Heart left ventricle (tissue), 16 donors: ENCODE data around the gene GRM1. TPM values are rescaled to one million over a fixed set of nuclear protein-coding genes. Genes with fewer than 3 reads are reported as not detected.

Source experiments
- ATAC-seq, 4 donors: fragments of 200-7000 bp; cut with Tn5 transposase; one replicate each; pipeline ENCODE4 v1.9.1; 2020 to 2022; ENCODE audit warnings: moderate library complexity in 4 of 4, mild to moderate bottlenecking in 3 of 4, moderate number of reproducible peaks in 1 of 4
- DNase-seq, 5 donors: peaks; one replicate each; pipeline ENCODE4 v3.0.0-alpha.2; 2020
- H3K27ac ChIP-seq, 12 donors: fragments of 200-600 bp; sonication (generic) in 4 of 12; one replicate each; pipeline versions ENCODE4 v1.5.0 to v1.8.0; 2016 to 2022; ENCODE audit warnings: mild to moderate bottlenecking in 2 of 12
- H3K27me3 ChIP-seq, 9 donors: fragments of 200-600 bp; sonication (generic) in 2 of 9; one replicate each; pipeline versions ENCODE4 v1.5.1 to v1.8.0; 2016 to 2022; ENCODE audit warnings: mild to moderate bottlenecking in 3 of 9
- H3K36me3 ChIP-seq, 9 donors: fragments of 200-600 bp; sonication (generic) in 2 of 9; one replicate each; pipeline versions ENCODE4 v1.5.0 to v1.8.0; 2018 to 2022; ENCODE audit warnings: mild to moderate bottlenecking in 2 of 9
- H3K4me1 ChIP-seq, 12 donors: fragments of 200-600 bp; sonication (generic) in 4 of 12; one replicate each; pipeline versions ENCODE4 v1.5.0 to v1.8.0; 2016 to 2022; ENCODE audit warnings: mild to moderate bottlenecking in 3 of 12
- H3K4me3 ChIP-seq, 12 donors: fragments of 200-600 bp; sonication (generic) in 4 of 12; one replicate each; pipeline versions ENCODE4 v1.5.0 to v1.8.0; 2017 to 2022; ENCODE audit warnings: mild to moderate bottlenecking in 9 of 12, moderate library complexity in 4 of 12
- H3K9me3 ChIP-seq, 12 donors: fragments of 200-600 bp; sonication (generic) in 4 of 12; one replicate each; pipeline versions ENCODE4 v1.5.0 to v1.8.0; 2016 to 2022; ENCODE audit warnings: mild to moderate bottlenecking in 1 of 12
- POLR2A ChIP-seq, 2 donors: fragments of 450-650 bp; IDR thresholded peaks; one replicate each; pipeline ENCODE4 v1.6.1; 2017; ENCODE audit warnings: antibody characterized with exemption in 2 of 2, mild to moderate bottlenecking in 2 of 2, moderate library complexity in 2 of 2
- WGBS, 4 donors: extraction: QIAGEN DNeasy Blood & Tissue Kit in 2 of 4; methylation state at CpG; one replicate each; pipeline versions ENCODE4 v1.1.5 to v1.1.7; 2013 to 2018; 5-methylcytosine and 5-hydroxymethylcytosine counted together
- intact Hi-C, 10 donors: fragments of 100-400 bp; cut with DNase I; formaldehyde crosslinking; loops; one replicate each; pipeline versions ENCODE4 v1.11.1 to v1.14.2; 2022
- polyA plus RNA-seq, 2 donors: library from polyadenylated mRNA; stranded (reverse); fragments of 200-250 nt; gene quantifications; one replicate each; pipeline ENCODE4 v1.2.3, GENCODE V29; 2013
- total RNA-seq, 9 donors: library from RNA; depleted of rRNA in 2 of 9; stranded (reverse); fragments of >200 nt in 2 of 9; fragmentation: NEBNext Ultra II Directional in 3 of 9; extraction: Animal tissue kit (Norgen Biotek cat#: 25700) in 3 of 9; gene quantifications; one replicate each; pipeline versions ENCODE4 v1.1.0 to v1.2.4, GENCODE V29; 2016 to 2023
- TF ChIP-seq, protein P1 (sequence below), 12 donors: fragments of 200-600 bp; sonication (generic) in 4 of 12; IDR thresholded peaks; one replicate each; pipeline versions ENCODE4 v1.5.0 to v1.8.0; 2018 to 2022; ENCODE audit warnings: antibody characterized with exemption in 12 of 12, mild to moderate bottlenecking in 5 of 12
- donor health status: ischemic (EF 13 %, LVEDD 7.1; RV severe dilation, severe dysfunction).
- donor health status: healthy with polysubstance abuse.
- donor health status: DM: no; HTN: yes; CAD: no.
- donor health status: DM: no; HTN: no; CAD: no.
- donor health status: ischemic (EF 25% LVEDD 6.9; RV normal size, moderate dysfunction).
- donor health status: ischemic (EF 25% LVEDD 5.7; RV mildly dilated, moderate dysfunction).
- donor health status: healthy.
- donor health status: DM: yes; HTN: yes; CAD: no.
- donor health status: ischemic (EF 35%, LVEDD 5.7; RV mildly dilated, moderate dysfunction).
- donor health status: nonischemic (EF 11% LVEDD 7.7; RV severe dilation, severe dysfunction).
- donor health status: DM: yes; HTN: yes; CAD: no.
- donor health status: PGD.
- donor health status: ischemic (EF 29% LVEDD 5.4; RV normal size, mild dysfunction).
- donor health status: nonischemic (EF 23%, LVEDD 6.1; RV moderate dilation, normal function).

The GRM1 gene
- total and polyA plus RNA-seq, 11 donors: 0.62 to 6.9 (median 4.7) TPM

DNA sequence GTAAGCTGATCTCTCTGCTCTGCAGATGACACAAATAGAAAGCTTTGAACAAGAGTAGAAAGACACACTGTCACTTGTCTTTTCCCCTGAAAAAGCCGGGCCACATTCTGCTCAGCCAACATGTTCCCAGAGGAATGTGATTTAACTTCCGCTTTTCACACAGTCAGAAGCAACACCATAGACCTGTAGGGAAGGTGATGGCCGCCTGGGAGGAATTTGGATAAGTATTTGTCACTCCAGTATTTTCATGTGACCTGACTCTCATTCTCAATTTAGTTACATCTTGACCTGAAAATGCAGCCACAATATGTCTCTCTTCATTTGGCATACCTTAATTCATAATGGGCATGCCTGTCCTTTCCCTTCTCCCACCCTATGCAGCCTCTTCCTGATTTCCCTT is 2.0 kb upstream of the GRM1 start:
- TF ChIP-seq, protein P1, sequence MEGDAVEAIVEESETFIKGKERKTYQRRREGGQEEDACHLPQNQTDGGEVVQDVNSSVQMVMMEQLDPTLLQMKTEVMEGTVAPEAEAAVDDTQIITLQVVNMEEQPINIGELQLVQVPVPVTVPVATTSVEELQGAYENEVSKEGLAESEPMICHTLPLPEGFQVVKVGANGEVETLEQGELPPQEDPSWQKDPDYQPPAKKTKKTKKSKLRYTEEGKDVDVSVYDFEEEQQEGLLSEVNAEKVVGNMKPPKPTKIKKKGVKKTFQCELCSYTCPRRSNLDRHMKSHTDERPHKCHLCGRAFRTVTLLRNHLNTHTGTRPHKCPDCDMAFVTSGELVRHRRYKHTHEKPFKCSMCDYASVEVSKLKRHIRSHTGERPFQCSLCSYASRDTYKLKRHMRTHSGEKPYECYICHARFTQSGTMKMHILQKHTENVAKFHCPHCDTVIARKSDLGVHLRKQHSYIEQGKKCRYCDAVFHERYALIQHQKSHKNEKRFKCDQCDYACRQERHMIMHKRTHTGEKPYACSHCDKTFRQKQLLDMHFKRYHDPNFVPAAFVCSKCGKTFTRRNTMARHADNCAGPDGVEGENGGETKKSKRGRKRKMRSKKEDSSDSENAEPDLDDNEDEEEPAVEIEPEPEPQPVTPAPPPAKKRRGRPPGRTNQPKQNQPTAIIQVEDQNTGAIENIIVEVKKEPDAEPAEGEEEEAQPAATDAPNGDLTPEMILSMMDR (IDR thresholded peaks at IDR 0.05): no peak
- no peak for TF ChIP-seq POLR2A (IDR thresholded peaks at IDR 0.05)
- no peak for DNase-seq
- Histone ChIP-seq H3K27me3 (peaks cover 7 to 57% (median 34%) of the 10 kb centered on the region in 9 donors), H3K9me3 (no peaks in the 10 kb centered on the region), H3K36me3 (no peaks in the 10 kb centered on the region), H3K27ac (no peak overlapping the region), H3K4me1 (peaks cover 0 to 3% (median 0%) of the 10 kb centered on the region in 12 donors), H3K4me3 (no peak overlapping the region)
- no peak for ATAC-seq
- WGBS, 4 donors: 53 to 75% (median 56%) methylated on average over 3 of the region's 3 CpGs
- intact Hi-C loops: no loop called here

GRCh38 chr6:146027586-146028251 is 1.1 kb upstream of the GRM1 start:
- DNase-seq (no peak), ATAC-seq (peak in 3 of 4 donors; percentile 9 to 46 (median 42))
- peaks cover 7 to 56% (median 34%) of the 10 kb centered on the region in 9 donors for H3K27me3 ChIP-seq
- intact Hi-C loops: no loop called here
- H3K9me3 ChIP-seq: no peaks in the 10 kb centered on the region
- no peak overlapping the region for H3K27ac ChIP-seq
- no peak overlapping the region for H3K4me3 ChIP-seq
- 5 to 6% (median 5%) methylated on average over 31 of the region's 31 CpGs for WGBS, 4 donors
- H3K4me1 ChIP-seq: peaks cover 0 to 3% (median 0%) of the 10 kb centered on the region in 12 donors
- H3K36me3 ChIP-seq: no peaks in the 10 kb centered on the region
- TF ChIP-seq POLR2A (IDR thresholded peaks at IDR 0.05): no peak
- TF ChIP-seq, protein P1 (IDR thresholded peaks at IDR 0.05): no peak

GRCh38 chr6:146028252-146028795 is 538 bp upstream of the GRM1 start:
- WGBS, 4 donors: 1 to 8% (median 3%) methylated on average over 16 to 19 of the region's 19 CpGs
- DNase-seq: peak; percentile 32 to 76 (median 57)
- intact Hi-C loops: no loop called here
- Histone ChIP-seq H3K27me3 (peaks cover 7 to 52% (median 34%) of the 10 kb centered on the region in 9 donors), H3K4me3 (peak overlapping the region in 3 of 12 donors; percentile 9 to 34 (median 14)), H3K36me3 (no peaks in the 10 kb centered on the region), H3K9me3 (no peaks in the 10 kb centered on the region), H3K4me1 (peaks cover 0 to 3% (median 0%) of the 10 kb centered on the region in 12 donors), H3K27ac (no peak overlapping the region)
- TF ChIP-seq, protein P1 (IDR thresholded peaks at IDR 0.05): no peak
- TF ChIP-seq POLR2A (IDR thresholded peaks at IDR 0.05): no peak
- ATAC-seq: peak; percentile 69 to 93 (median 91)

DNA sequence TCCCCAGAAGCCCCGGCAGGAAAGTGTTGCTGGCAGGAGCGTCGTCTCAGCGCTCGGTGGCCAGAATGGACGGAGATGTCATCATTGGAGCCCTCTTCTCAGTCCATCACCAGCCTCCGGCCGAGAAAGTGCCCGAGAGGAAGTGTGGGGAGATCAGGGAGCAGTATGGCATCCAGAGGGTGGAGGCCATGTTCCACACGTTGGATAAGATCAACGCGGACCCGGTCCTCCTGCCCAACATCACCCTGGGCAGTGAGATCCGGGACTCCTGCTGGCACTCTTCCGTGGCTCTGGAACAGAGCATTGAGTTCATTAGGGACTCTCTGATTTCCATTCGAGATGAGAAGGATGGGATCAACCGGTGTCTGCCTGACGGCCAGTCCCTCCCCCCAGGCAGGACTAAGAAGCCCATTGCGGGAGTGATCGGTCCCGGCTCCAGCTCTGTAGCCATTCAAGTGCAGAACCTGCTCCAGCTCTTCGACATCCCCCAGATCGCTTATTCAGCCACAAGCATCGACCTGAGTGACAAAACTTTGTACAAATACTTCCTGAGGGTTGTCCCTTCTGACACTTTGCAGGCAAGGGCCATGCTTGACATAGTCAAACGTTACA is 817 bp downstream of the GRM1 start:
- 14 to 30% (median 17%) methylated on average over 21 to 25 of the region's 25 CpGs for WGBS, 4 donors
- no peak for TF ChIP-seq POLR2A (IDR thresholded peaks at IDR 0.05)
- TF ChIP-seq, protein P1 (IDR thresholded peaks at IDR 0.05): no peak
- intact Hi-C loops: no loop called here
- no peak for DNase-seq
- Histone ChIP-seq H3K4me1 (peaks cover 0 to 3% (median 0%) of the 10 kb centered on the region in 12 donors), H3K27me3 (peaks cover 7 to 52% (median 34%) of the 10 kb centered on the region in 9 donors), H3K27ac (no peak overlapping the region), H3K4me3 (no peak overlapping the region), H3K36me3 (no peaks in the 10 kb centered on the region), H3K9me3 (no peaks in the 10 kb centered on the region)
- ATAC-seq: no peak
